Dedifferentiated amniotic fluid mesenchymal stem cell (primary cell): ENCODE results near the gene UBE2Z.
A peak's percentile ranks its signal among the peaks of the same experiment; 100 is the strongest.
"Not testable (repeated sequence)": the region's sequence is repeated elsewhere in the genome, so short reads cannot be mapped to it uniquely, and the experiment has no call there.

Experiments used
- DNase-seq: peaks from one replicate; pipeline ENCODE4 v3.0.0-alpha.2; 2016; ENCODE audit errors: extremely low spot score

Gene UBE2Z

DNA sequence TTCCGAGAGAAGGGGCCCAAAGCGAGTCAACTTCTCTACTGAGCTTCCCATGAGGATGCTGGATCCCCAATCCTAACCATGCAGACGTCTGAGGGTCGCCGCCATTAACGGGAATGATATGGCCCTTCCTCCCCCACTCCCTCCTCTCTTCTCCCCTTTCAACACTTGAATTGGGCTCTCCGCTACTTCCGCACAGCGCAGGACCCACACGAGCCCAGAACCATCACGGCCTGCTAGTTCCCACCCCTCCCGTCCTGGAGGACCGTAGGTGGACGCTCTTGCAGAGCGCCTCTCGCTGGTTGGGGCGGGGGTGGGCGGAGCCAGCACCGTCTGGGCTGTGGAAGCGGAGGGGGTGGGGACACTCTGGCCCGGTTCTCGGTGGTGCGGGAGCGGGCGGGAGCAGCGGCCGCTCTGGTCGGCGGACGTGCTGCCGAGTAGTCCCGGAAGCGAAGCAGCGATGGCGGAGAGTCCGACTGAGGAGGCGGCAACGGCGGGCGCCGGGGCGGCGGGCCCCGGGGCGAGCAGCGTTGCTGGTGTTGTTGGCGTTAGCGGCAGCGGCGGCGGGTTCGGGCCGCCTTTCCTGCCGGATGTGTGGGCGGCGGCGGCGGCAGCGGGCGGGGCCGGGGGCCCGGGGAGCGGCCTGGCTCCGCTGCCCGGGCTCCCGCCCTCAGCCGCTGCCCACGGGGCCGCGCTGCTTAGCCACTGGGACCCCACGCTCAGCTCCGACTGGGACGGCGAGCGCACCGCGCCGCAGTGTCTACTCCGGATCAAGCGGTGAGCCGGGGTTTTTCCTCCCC lies at the start of gene UBE2Z:
TSS of gene UBE2Z (plus strand) at position 361 of the 797 bp plus-strand sequence. CDS start at position 458, 97 bp downstream.
- DNase-seq = peak; percentile 86

DNA sequence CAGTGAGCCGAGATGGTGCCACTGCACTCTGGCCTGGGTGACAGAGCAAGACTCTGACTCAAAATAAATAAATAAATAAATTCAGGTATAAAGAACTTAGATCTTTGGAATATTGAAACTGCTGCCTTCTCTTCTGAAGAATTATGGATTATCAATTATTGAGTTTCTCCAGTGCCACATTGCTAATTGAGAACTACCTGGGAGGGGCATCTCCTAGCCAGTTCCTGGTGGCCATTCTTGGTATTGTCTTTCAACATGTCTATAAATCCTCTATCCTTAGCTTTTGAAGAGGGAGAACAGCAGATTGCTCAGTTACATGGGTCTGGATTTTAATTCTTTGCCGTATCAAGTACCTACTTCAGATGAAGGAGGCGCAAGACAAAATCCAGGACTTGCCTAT lies 48.2 kb upstream of the UBE2Z start:
- no peak for DNase-seq

DNA sequence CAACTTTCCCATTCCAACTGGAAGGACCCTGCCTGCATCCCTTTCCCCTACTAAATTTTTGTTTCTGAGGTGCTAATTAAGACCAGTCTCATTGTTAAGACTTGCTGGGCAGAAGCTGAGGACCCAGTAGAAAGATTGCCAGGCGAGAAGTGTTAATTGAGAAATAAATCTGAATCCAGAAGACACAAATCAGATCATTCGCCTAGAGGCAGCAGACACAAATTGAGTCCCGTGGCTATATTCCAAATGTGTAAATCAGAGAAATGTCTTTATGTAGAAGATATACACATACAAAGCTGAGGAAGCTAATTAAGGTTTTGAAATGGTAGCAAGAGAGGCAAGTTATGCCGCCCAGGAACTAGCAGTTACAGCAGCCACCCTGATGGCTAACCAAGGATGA lies 47.8 kb upstream of the UBE2Z start:
- no peak for DNase-seq

DNA sequence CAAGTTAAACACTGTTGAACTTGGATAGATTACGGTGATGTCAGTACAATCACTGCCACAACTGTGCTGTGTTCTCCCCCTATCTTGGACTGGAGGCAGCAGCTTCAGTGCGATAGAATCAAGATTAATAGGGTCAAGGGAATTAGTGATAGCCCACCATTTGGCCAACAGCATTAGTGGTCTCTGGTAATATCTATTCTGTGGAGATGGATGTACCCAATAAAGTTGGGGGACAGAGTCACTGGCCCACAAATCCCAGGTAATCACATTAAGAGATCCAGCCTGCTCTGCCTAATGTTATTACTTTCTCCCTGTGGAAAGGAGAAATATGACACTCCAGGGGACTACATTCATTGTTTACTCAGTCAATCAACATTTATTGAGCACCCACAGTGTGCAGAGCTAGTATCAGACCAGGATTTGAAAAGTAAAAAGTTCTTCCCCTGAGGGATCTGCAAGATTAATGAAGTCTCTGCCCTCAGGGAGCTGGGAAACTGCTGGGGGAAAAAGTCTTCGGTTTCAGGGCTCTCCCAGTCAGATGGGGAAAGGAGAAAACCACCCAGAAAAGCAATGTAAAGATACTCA lies 39.2 kb upstream of the UBE2Z start:
- no peak for DNase-seq

DNA sequence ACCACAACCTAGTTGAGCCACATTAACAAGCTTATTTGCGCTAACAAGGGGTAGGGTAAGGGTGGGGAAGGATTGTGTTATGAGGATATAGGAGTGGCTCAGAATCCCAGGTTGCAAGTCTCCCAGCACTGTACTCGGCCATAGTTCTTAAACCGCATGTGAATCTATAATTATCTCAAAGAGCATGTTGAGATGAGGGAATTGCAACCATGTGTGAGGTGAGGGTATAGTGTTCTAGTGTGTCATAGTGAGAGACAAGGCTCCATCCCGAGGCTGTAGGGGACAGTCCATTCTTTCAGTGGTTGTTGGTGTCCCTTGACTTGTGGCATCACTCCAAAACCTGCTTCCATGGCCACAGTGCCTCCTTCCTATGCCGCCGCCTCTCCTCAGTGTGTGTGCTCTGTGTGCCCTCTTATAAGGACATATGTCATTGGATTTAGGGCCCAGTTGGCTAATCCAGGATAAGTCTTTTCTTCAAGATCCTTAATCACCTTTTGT lies 38.3 kb upstream of the UBE2Z start:
- no peak for DNase-seq

DNA sequence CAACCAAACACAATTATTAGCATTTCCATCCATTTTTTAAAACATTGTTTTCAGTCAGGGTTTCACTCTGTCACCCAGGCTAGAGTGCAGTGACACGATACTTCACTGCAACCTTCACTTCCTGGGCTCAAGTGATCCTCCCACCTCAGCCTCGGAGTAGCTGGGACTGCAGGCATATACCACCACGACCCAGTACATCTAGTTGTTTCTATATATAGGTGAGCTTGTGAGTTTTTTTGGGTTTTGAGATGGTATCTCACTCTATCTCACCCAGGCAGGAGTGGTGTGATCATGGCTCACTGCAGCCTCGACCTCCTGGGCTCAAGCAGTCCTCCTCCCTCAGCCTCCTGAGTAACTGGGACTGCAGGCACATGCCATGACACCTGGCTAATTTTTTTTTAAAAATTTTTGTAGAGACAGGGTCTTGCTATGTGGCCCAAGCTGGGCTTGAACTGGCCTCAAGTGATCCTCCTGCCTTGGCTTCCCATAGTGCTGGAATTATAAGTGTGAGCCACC lies 37.1 kb upstream of the UBE2Z start:
- no peak for DNase-seq

DNA sequence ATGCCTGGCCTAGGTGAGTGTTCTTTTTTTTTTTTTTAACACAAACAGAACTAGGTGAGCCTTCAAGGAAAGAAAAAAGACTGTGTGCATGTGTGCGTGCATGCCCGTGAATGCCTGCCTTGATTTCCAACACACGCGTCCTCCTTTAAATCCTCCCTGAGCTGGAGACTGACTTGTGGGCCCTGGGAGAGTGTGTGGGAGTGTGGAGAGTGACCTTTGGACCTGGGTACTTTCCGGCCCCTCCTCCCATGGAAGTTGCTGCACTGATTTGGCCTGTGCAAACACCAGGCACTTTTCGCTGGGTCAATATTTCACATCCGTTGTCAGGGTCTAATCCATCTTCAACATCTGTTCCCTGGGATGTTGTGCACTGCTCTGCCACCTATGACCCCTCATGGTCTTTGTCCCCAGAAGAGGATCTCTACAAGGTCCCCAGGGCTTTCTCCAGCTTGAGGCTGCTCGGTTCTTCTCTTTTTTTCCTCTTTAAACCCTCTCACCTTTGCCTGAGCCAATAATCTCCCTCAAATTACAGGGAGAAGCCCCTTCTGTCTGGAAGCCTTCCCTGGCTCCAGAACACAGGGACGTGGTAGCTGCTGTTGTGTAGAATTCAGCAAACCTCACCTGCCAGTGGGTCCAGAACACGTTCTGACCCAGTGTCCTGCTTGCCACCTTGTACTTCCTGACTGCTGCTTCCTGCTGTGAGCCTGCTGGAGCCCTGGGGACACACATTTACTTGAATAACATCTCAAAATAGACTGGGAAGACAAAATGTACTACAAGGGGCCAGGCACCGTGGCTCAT lies 36.5 kb upstream of the UBE2Z start:
- no peak for DNase-seq

DNA sequence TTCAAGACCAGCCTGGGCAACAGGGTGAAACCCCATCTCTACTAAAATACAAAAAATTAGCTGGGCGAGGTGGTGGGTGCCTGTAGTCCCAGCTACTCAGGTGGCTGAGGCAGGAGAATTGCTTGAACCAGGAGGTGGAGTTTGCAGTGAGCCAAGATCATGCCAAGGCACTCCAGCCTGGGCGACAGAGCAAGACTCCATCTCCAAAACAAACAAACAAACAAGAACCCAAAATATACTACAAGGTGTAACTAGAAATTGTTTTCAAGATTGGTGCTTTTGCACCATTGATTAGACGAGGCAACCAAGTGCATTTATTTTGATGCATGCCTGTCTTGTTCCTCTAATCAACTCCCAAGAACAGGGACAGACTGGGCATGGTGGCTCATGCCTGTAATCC lies 35.8 kb upstream of the UBE2Z start:
- DNase-seq = not testable (repeated sequence)

DNA sequence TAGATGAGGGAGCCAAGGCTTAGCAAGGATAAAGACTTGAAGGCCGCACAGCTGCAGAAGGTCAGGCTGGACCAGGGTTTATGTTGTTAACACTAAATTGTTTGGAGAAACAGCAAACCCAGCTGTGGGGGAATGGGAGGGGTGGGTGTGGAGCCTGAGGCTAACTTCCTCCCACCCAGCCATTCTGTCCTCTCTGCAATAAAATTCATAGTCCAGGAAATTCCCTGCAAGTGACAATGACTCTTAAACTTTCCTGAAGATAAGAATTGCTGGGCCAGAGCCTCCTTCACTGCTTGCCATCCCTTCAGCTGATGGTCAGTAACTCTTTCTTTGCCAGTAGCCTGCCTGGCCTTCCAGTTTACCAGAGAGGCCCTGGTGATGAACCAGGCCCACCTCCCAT lies 35.0 kb upstream of the UBE2Z start:
- no peak for DNase-seq

DNA sequence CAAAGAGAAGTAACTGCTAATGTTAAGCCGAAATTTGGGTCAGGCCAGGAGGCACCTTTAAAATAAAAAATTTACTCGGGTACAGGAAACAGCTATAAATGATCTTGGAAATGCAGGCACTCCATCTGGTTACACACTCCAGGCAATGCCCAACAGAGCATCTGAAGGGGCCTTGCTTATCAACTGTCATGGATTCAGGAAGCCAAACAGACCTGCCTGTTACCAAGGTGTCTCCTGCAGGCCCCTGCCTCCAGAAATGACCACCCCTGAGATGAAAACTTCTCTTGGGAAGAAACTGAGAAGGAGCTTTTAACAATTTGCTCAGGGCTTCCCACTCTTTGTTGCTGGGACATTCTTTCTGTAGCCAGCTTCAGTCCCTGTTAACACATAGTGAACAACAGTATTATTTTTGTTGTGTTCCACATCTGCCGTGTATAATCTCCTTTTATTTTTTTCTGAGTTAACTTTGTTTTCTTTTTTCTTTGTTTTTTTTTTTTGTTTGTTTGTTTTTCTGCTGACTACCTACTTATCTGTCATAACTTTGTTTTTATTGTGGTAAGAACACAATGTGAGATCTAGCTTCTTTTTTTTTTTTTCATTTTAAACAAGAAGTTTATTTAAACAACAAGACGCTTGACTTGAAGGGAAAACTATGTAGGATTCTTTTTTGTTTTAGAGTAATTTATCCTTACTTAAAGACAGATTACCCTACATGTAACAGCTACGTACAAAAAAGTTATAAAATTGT lies 34.3 kb upstream of the UBE2Z start:
- DNase-seq = no peak

DNA sequence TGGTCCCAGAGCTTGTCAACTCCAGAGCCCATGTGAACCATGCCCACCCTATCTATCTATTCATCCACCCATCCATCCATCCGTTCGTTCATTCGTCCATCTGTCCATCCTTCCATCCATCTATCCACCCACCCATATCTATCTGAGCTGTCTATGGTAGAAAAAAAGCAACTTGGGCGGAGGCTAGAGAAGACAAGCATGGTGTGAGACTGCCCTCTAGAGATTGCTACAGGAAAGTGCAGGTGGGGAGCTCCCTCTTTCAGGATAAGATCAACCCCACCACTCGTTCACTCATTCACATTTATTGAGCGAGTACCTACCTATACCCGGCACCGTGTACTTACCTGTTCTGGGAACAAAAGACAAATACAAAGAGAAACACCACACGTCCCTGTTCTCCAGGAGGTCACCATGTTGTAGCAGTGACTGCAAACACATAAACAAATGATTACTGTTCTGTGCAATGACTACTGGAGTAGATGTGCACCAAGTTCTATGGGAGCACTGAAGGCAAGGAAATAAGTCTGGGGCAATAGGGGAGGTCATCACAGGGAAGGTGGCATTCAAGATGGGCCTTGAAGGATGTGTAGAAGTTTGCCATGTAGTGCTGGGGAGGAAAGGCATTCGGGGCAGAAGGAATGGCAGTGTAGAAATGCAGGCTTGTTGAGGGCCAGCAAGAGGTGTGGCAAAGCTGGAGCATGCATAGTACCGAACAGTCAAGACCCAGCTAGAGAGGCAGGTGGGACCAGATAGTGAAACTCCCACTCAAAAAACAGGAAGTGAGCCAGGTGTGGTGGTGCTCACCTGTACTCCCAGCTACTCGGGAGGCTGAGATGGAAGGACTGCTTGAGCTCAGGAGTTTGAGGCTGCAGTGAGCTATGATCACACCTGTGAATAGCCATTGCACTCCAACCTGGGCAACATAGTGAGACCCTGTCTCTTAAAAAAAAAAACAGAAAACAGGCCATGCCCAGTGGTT lies 29.0 kb upstream of the UBE2Z start:
- DNase-seq = peak; percentile 55

DNA sequence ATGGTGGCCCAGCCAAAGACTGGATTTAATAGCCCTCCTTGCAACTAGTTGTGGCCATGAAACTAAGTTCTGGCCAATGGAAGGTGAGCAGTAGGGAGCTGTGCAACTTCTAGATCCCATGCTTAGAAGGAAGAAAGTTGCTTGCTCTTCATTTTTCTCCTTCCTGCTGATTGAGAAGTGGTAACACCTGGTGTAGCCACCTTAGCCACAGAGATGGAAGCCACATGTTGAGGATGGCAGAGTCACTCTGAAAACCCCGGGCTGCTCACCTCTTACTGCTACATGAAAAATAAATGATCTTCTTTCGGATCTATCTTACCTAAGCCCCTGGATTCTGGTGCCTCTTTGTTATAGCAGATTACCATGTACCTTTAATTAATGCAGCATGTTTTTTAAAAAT lies 25.9 kb upstream of the UBE2Z start:
- DNase-seq = no peak

DNA sequence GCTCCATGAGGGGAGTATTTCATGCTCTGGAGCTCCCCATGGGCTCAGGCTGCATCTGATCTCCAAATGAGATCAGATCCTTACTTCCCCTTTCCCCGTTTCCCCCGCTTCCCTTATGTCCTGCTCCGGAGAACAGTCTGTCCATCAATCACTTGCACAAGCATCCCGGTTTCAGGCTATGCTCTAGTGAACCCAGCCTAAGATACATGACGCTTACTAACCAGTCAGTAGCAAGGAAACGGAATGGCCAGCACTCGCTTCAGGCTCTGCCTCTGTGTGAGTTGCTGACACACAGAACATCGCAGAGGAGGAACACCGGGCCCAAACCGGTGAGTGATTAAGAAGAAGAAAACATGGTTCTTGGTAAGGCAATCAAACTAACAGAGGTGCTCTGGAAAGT lies 25.0 kb upstream of the UBE2Z start:
- no peak for DNase-seq

DNA sequence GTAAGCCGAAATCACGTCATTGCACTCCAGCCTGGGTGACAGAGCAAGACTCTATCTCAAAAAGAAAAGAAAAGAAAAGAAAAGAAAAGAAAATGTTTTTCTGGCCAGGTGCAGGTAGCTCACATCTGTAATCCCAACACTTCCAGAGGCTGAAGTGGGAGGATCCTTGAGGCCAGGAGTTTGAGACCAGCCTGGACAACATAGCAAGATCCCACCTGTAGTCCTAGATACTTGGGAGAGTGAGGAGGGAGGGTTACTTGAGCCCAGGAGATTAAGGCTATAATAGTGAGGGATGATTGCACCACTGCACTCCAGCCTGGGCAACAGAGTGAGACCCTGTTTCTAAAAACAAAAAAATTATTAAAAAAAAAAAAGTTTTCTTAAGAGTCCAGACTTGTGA lies 18.1 kb upstream of the UBE2Z start:
- DNase-seq = no peak

DNA sequence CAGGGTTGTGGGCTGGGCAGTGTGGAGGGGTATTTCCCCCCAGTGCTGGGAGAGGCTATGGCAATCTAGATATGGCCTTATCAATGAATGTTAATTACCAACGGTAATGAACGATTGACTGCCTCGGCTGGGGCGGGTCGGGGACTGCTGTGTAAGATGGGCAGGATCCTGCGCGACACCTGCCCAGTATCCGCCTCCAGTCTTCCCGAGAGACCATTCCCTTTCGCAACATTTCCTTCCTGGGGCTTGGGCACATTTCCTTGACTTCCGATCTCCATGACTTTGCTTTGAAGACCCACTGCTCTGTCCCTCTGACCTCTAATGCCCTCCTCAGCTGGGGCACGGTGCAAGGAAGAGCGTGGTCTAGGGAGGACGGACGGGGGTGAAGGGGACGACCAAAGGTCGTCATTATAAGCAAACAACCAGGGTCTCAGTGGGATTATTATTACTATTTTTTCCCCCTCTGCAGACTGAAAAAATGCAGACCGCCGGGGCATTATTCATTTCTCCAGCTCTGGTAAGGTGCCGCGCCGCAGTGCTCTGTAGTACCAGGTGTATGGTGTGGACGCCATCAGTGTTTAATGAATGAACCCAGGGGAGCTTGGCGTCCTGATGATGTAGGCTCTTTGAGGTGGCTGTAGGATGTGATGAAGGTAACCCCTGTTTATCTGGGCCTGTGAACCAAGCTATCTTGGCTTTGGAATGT lies 15.1 kb upstream of the UBE2Z start:
- no peak for DNase-seq

DNA sequence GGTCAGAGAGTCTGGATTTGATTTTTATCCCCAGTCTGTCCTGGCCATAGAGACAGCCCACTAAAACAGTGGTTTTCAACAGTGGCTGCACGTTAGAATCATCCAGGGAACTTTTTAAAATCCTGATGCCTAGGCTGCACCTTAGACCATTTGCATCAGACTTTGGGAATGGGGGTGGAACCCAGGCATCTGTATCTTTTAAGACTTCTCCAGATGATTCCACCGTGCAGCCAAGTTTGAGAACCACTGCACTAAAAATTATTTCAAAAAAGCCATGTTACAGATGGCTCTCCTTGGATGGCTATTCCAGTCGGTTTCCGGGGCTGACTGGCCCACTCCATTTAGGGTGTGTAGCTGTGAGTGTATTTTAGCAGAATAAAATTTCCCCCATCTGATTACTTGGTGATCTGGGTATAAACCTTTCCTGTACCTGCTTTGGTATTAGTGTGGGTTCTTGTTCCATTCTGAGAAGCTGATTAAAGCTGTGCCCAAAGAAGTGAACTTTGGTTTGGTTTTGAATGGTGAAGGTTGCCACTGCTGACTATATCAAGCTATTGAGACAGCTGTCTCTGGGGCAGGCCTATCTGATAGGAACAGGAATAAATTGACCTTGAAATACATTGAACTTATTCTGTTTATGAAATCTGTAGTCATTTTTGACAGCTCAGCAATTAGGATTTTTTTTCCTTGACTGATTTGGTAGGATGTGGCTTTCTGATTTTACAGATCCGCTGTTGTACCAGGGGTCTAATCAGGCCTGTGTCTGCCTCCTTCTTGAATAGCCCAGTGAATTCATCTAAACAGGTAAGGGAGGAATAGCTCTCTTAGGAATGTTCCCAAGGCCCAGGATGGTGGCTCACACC lies 14.3 kb upstream of the UBE2Z start:
- DNase-seq = no peak

DNA sequence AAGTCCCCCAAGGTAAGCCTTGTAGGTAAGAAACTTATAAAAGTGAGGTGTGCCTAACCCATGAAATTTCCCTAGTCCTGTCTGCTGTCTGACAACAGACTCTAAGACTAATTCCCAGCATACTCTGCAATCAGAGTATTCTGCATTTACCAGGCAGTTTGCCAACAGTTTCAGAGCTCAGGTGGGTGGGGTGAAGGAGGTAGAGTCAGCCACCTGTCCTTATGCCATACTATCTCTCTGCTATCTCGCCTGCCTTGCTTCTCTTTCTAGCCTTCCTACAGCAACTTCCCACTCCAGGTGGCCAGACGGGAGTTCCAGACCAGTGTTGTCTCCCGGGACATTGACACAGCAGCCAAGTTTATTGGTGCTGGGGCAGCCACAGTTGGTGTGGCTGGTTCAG lies 13.3 kb upstream of the UBE2Z start:
- no peak for DNase-seq

DNA sequence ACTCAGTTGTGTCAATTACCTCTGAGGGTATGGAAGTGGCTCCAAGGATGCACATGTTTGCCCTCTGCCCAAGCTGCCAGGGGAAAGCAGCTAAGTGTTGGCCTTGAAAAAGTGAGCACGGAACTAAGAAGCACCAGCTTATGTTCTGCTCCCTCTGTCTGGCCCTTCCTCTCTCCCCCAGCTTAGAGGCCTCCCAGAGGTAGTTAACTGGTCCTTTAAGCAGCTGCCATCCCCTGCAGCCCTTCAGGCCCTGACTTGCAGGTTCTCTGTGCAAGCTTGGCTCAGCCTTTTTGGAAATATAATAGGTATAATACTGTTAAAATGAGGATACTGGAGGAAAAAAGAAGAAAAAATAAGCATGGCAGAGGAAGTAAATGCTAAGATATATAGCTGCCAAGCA lies 7.0 kb upstream of the UBE2Z start:
- DNase-seq = no peak

DNA sequence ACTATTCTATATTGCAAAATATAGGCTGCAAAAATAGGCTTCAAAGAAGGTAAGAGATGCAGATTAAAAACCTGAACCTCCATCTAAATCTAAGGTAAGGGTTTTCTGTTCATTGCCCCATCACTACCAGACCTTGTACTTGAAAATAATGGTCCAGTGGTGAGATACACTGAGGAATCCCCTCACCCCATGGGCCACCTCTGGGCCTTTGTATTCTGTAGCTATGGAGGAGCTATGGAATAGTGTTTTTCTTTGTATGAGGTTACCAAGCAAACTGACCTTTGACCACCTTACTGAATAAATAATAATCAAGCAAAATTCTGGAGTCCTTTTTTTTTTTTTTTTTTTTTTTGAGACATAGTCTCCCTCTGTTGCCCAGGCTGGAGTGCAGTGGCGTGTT lies 4.8 kb upstream of the UBE2Z start:
- DNase-seq = no peak
